ENCODE measurements around the gene FOXE1.

- TF ChIP-seq CTCF (conservative IDR thresholded peaks at IDR 0.05) (no peak), ZFX (IDR thresholded peaks at IDR 0.05) (no peak)
These were observed 46.3 kb upstream of the FOXE1 start for GRCh38 chr9:97806721-97807120.

All from C4-2B (cell line).